H1 (cell line): ENCODE data around the gene ROR1. TPM values are rescaled to one million over a fixed set of nuclear protein-coding genes. Genes with fewer than 3 reads are reported as not detected.

Experiments
- CTCF ChIA-PET: fragments of 300-600 bp; sonication (Branson Sonifier 250); formaldehyde crosslinking; loops from one replicate; lab custom pipeline; 2021; ENCODE audit not compliant: partially characterized antibody; lab: Charles Lee
- POLR2A ChIA-PET: fragments of 300-600 bp; sonication (Branson Sonifier 250); formaldehyde crosslinking; loops from one replicate; lab custom pipeline; 2021; ENCODE audit warnings: inconsistent platforms; ENCODE audit not compliant: partially characterized antibody; lab: Charles Lee
- DNase-seq, 2 experiments: peaks; one replicate each; pipeline versions ENCODE4 v3.0.0 to v3.0.0-alpha.2; 2010 to 2022; ENCODE audit warnings: low spot score in 2 of 2, low read depth in 1 of 2, mixed read lengths in 1 of 2
- FAIRE-seq: peaks from 2 replicates; lab custom pipeline; 2011; peaks lifted over from hg19 to GRCh38; lab: Jason Lieb, UNC
- H2AFZ ChIP-seq: 2 replicates; pipeline ENCODE4 v1.8.1; 2012; ENCODE audit warnings: low read length, inconsistent platforms
- H2AK5ac ChIP-seq: 2 replicates; pipeline ENCODE4 v1.6.1; 2013; ENCODE audit warnings: low read depth, low read length
- H2BK120ac ChIP-seq: replicated peaks from 2 replicates; pipeline ENCODE3; 2013; ENCODE audit warnings: low read depth, low read length, inconsistent platforms
- H2BK12ac ChIP-seq: 2 replicates; pipeline ENCODE4 v1.6.1; 2013; ENCODE audit warnings: low read depth, low read length
- H2BK15ac ChIP-seq: 2 replicates; pipeline ENCODE4 v1.6.1; 2013; ENCODE audit warnings: low read length
- H2BK20ac ChIP-seq: 2 replicates; pipeline ENCODE4 v1.6.1; 2013; ENCODE audit warnings: low read length
- H2BK5ac ChIP-seq: 2 replicates; pipeline ENCODE4 v1.6.1; 2013; ENCODE audit warnings: low read depth, low read length
- H3K14ac ChIP-seq: 2 replicates; pipeline ENCODE4 v1.6.1; 2013; ENCODE audit warnings: inconsistent platforms; ENCODE audit not compliant: insufficient read length
- H3K18ac ChIP-seq: 2 replicates; pipeline ENCODE4 v1.6.1; 2013; ENCODE audit warnings: low read length; ENCODE audit errors: extremely low read depth
- H3K23ac ChIP-seq: 2 replicates; pipeline ENCODE4 v1.6.1; 2013; ENCODE audit warnings: inconsistent platforms; ENCODE audit not compliant: insufficient read length
- H3K23me2 ChIP-seq: 2 replicates; pipeline ENCODE4 v1.6.1; 2013; ENCODE audit warnings: low read depth, low read length
- H3K27ac ChIP-seq: 2 replicates; pipeline ENCODE4 v1.6.1; 2011; ENCODE audit warnings: low read depth, low read length, inconsistent platforms
- H3K27me3 ChIP-seq, 4 experiments: replicated peaks in 1 of 4; 1 replicate in 1 of 4; 2 replicates in 3 of 4; pipeline versions ENCODE4 v1.6.1 to v1.8.1; 2011 to 2013; ENCODE audit warnings: low read length in 3 of 4, mild to moderate bottlenecking in 3 of 4, inconsistent platforms in 2 of 4, mixed read lengths in 2 of 4, moderate library complexity in 1 of 4; ENCODE audit not compliant: control insufficient read depth in 3 of 4, insufficient read depth in 3 of 4; ENCODE audit errors: extremely low read depth in 1 of 4
- H3K36me3 ChIP-seq, 4 experiments: 2 replicates each; pipeline versions ENCODE4 v1.6.1 to v1.8.1; 2011 to 2013; ENCODE audit warnings: mild to moderate bottlenecking in 4 of 4, low read length in 3 of 4, moderate library complexity in 2 of 4, control low read depth in 1 of 4, inconsistent platforms in 1 of 4; ENCODE audit not compliant: insufficient read depth in 4 of 4, control insufficient read depth in 2 of 4
- H3K4ac ChIP-seq: replicated peaks from 2 replicates; pipeline ENCODE3; 2013; ENCODE audit warnings: low read length, low read depth, mixed read lengths, inconsistent platforms; ENCODE audit not compliant: insufficient read length
- H3K4me1 ChIP-seq, 4 experiments: replicated peaks in 1 of 4; 1 replicate in 1 of 4; 2 replicates in 3 of 4; pipeline versions ENCODE4 v1.6.1 to v1.8.1; 2011 to 2013; ENCODE audit warnings: low read length in 3 of 4, inconsistent platforms in 2 of 4, mixed read lengths in 1 of 4; ENCODE audit not compliant: insufficient read depth in 4 of 4, control insufficient read depth in 3 of 4
- H3K4me2 ChIP-seq, 2 experiments: 2 replicates each; pipeline versions ENCODE4 v1.6.1 to v1.8.1; 2011 to 2013; ENCODE audit warnings: low read depth in 2 of 2, low read length in 2 of 2, control low read depth in 1 of 2, inconsistent platforms in 1 of 2, mild to moderate bottlenecking in 1 of 2; ENCODE audit not compliant: insufficient read depth in 1 of 2
- H3K4me3 ChIP-seq, 4 experiments: fragments of 200-600, 300-600 bp in 1 of 4; sonication (generic), shearing (Covaris generic), sonication (Bioruptor Twin) in 1 of 4; 2 replicates each; pipeline versions ENCODE4 v1.5.1 to v1.8.1; 2011 to 2016; ENCODE audit warnings: low read length in 4 of 4, low read depth in 3 of 4, control low read depth in 2 of 4, inconsistent platforms in 2 of 4, mild to moderate bottlenecking in 2 of 4, mixed read lengths in 1 of 4, moderate library complexity in 1 of 4; ENCODE audit not compliant: insufficient read depth in 2 of 4; ENCODE audit errors: extremely low read depth in 1 of 4
- H3K56ac ChIP-seq: replicated peaks from 2 replicates; pipeline ENCODE3; 2013; ENCODE audit warnings: low read depth, mild to moderate bottlenecking, mixed read lengths, low read length, inconsistent platforms; ENCODE audit not compliant: insufficient read length
- H3K79me1 ChIP-seq: 2 replicates; pipeline ENCODE4 v1.6.1; 2013; ENCODE audit warnings: low read depth, low read length, control low read depth
- H3K79me2 ChIP-seq, 2 experiments: 2 replicates each; pipeline versions ENCODE4 v1.6.1 to v1.8.1; 2012 to 2013; ENCODE audit warnings: low read length in 2 of 2, mild to moderate bottlenecking in 2 of 2, inconsistent platforms in 1 of 2; ENCODE audit not compliant: insufficient read depth in 2 of 2, control insufficient read depth in 1 of 2
- H3K9ac ChIP-seq, 4 experiments: replicated peaks in 1 of 4; 1 replicate in 1 of 4; 2 replicates in 3 of 4; pipeline versions ENCODE4 v1.6.1 to v1.8.1; 2011 to 2013; ENCODE audit warnings: low read depth in 3 of 4, low read length in 3 of 4, control low read depth in 2 of 4, mild to moderate bottlenecking in 2 of 4, moderate library complexity in 2 of 4, inconsistent platforms in 1 of 4; ENCODE audit errors: extremely low read depth in 1 of 4
- H3K9me3 ChIP-seq, 2 experiments: 2 replicates each; pipeline versions ENCODE4 v1.6.1 to v1.8.1; 2012 to 2013; ENCODE audit warnings: mild to moderate bottlenecking in 2 of 2, moderate library complexity in 2 of 2, control low read depth in 1 of 2, inconsistent platforms in 1 of 2, low read depth in 1 of 2, low read length in 1 of 2, mixed read lengths in 1 of 2; ENCODE audit not compliant: insufficient read depth in 2 of 2
- H4K20me1 ChIP-seq, 2 experiments: replicated peaks in 1 of 2; 2 replicates each; pipeline versions ENCODE3 to v1.8.1; 2011 to 2013; ENCODE audit warnings: inconsistent platforms in 2 of 2, low read length in 2 of 2, mild to moderate bottlenecking in 1 of 2; ENCODE audit not compliant: insufficient read depth in 2 of 2, control insufficient read depth in 1 of 2
- H4K5ac ChIP-seq: 2 replicates; pipeline ENCODE4 v1.6.1; 2013; ENCODE audit warnings: low read length, low read depth, mixed read lengths, inconsistent platforms; ENCODE audit not compliant: insufficient read length
- H4K8ac ChIP-seq: 2 replicates; pipeline ENCODE4 v1.8.0; 2013; ENCODE audit warnings: mild to moderate bottlenecking, moderate library complexity, low read length, inconsistent platforms; ENCODE audit not compliant: insufficient read depth; ENCODE audit errors: extremely low read depth
- H4K91ac ChIP-seq: replicated peaks from 2 replicates; pipeline ENCODE3; 2013; ENCODE audit warnings: low read length, mixed read lengths, inconsistent platforms; ENCODE audit not compliant: insufficient read length
- WGBS, 2 experiments: shearing (Covaris generic) in 1 of 2; methylation state at CpG; one replicate each; pipeline versions ENCODE4 v1.1.6 to v1.1.7; 2013 to 2015; ENCODE audit warnings: low lambda C conversion rate in 2 of 2, mixed read lengths in 2 of 2, inconsistent platforms in 1 of 2, low coverage in 1 of 2, missing lambda C conversion rate in 1 of 2; ENCODE audit not compliant: insufficient replicate concordance in 2 of 2, insufficient coverage in 1 of 2, insufficient read length in 1 of 2; ENCODE audit errors: extremely low coverage in 1 of 2, missing lambda C conversion rate in 1 of 2; 5-methylcytosine and 5-hydroxymethylcytosine counted together
- polyA plus RNA-seq, 7 experiments: library from polyadenylated mRNA; depleted of rRNA in 3 of 7; stranded (reverse) in 5 of 7; unstranded in 2 of 7; fragments of >200 nt in 5 of 7; fragments of 200-250 nt in 2 of 7; gene quantifications; 1 replicate in 5 of 7; 2 replicates in 1 of 7; 4 replicates in 1 of 7; pipeline versions ENCODE4 v1.2.1 to v1.2.3, GENCODE V29; 2011 to 2013; ENCODE audit warnings: missing spikeins in 2 of 7, mixed read lengths in 2 of 7
- total RNA-seq: library from RNA; stranded (reverse); fragmentation: NEBNext Ultra II Directional; extraction: Animal tissue kit (Norgen Biotek cat#: 25700); gene quantifications from 2 replicates; pipeline ENCODE4 v1.2.1, GENCODE V29; 2021

Gene ROR1
- total and polyA plus RNA-seq, 2 of the 8 experiments (the other 6 are each of a cell fraction or from before 2014, with no cell fraction given), result 33.6 to 73.6 TPM

- Histone ChIP-seq H2AFZ (no peak overlapping the region), H4K8ac (no peak overlapping the region), H3K9me3 (peaks cover 0 to 3% of the 10 kb centered on the region in 2 experiments; a peak in 1 of 4 replicates), H2BK120ac (no peak overlapping the region), H2BK5ac (no peak overlapping the region), H3K36me3 (no peaks in the 10 kb centered on the region; a peak in 1 of 8 replicates), H3K14ac (no peak overlapping the region), H2BK20ac (no peak overlapping the region), H3K9ac (no peak overlapping the region), H2BK12ac (no peak overlapping the region), H4K20me1 (peaks cover 5 to 8% of the 10 kb centered on the region in 2 experiments), H3K4me2 (no peak overlapping the region), H3K79me2 (peaks cover 21 to 100% of the 10 kb centered on the region in 2 experiments), H4K91ac (no peak overlapping the region), H3K27ac (no peak overlapping the region), H2BK15ac (no peak overlapping the region), H2AK5ac (no peak overlapping the region), H3K23me2 (peaks cover 3% of the 10 kb centered on the region; the same call in 1 of the 2 replicates), H3K27me3 (no peaks in the 10 kb centered on the region), H3K79me1 (peaks cover 6% of the 10 kb centered on the region), H3K23ac (no peak overlapping the region), H3K56ac (no peak overlapping the region), H3K4me1 (peaks cover 2 to 14% (median 12%) of the 10 kb centered on the region in 4 experiments; a peak in 5 of 7 replicates), H3K4me3 (no peak overlapping the region), H3K18ac (no peak overlapping the region), H3K4ac (no peak overlapping the region), H4K5ac (no peak overlapping the region)
- DNase-seq (no peak), FAIRE-seq (no peak)
- WGBS, 2 experiments, result 92% methylated on average over 1 of the region's 1 CpG; no CpG with 5 or more reads in 1 of the 2 experiments
- POLR2A ChIA-PET, result interaction anchor here (0.7 to 3.1 kb wide), 4 partner anchors 11 to 34 kb away, joined by 3 to 9 read pairs (median 4); no protein-coding TSS in a partner anchor
- CTCF ChIA-PET, result interaction anchor here (0.6 to 2.2 kb wide), 5 partner anchors 11 to 335 kb away, joined by 3 to 8 read pairs (median 3); no protein-coding TSS in a partner anchor
Measured at GRCh38 chr1:63828322-63829044, 54.7 kb downstream of the ROR1 start.
